ENCODE results near the gene MGLL. TPM values are rescaled to one million over a fixed set of nuclear protein-coding genes. Genes with fewer than 3 reads are reported as not detected.

The MGLL gene
- total and polyA plus RNA-seq, 2 donors (not counting 1 experiment from before 2014, with no cell fraction given) = 1.7 to 6.9 TPM

- Mint-ChIP-seq H3K27ac (peak overlapping the region; percentile 23), H3K4me3 (peak overlapping the region; percentile 32), H3K9me3 (ENCODE audit: insufficient read depth) (no peaks in the 10 kb centered on the region), H3K27me3 (no peaks in the 10 kb centered on the region), H3K4me1 (peaks cover 42% of the 10 kb centered on the region)
- Histone ChIP-seq H3K27ac (ENCODE audit: low read length in 2 of 2) (no peak overlapping the region), H2AFZ (ENCODE audit: insufficient read depth, low read depth, low read length, poor library complexity, severe bottlenecking) (no peak overlapping the region), H3K9ac (ENCODE audit: low read length) (no peak overlapping the region), H3K79me2 (ENCODE audit: control insufficient read depth, insufficient read depth, low read length) (no peaks in the 10 kb centered on the region), H3K4me1 (ENCODE audit: control insufficient read depth in 2 of 2, insufficient read depth in 2 of 2, low read length in 2 of 2) (peaks cover 16 to 25% of the 10 kb centered on the region in 2 donors), H3K36me3 (replicated peaks in 1 of 2; ENCODE audit: control extremely low read depth in 1 of 2, control insufficient read depth in 1 of 2, extremely low read depth in 1 of 2, insufficient read depth in 2 of 2, low read length in 1 of 2) (no peaks in the 10 kb centered on the region), H3K4me3 (ENCODE audit: control extremely low read depth in 1 of 5, extremely low read depth in 1 of 5, insufficient read depth in 1 of 5, low read depth in 2 of 5, low read length in 4 of 5) (no peak overlapping the region), H3K27me3 (replicated peaks in 1 of 4; ENCODE audit: control extremely low read depth in 1 of 4, control insufficient read depth in 3 of 4, insufficient read depth in 4 of 4, low read length in 3 of 4) (no peaks in the 10 kb centered on the region), H3K9me3 (ENCODE audit: control extremely low read depth in 1 of 3, control insufficient read depth in 2 of 3, insufficient read depth in 1 of 3, low read length in 2 of 3) (no peaks in the 10 kb centered on the region), H3K4me2 (replicated peaks; ENCODE audit: low read depth, low read length, poor library complexity, severe bottlenecking) (no peak overlapping the region), H4K20me1 (ENCODE audit: control insufficient read depth, insufficient read depth, low read length, poor library complexity, severe bottlenecking) (no peaks in the 10 kb centered on the region)
- no peak for TF ChIP-seq CTCF (IDR thresholded peaks at IDR 0.05)
- no peak for TF ChIP-seq EZH2 (IDR thresholded peaks at IDR 0.05; ENCODE audit: borderline replicate concordance, insufficient read depth, low read depth, low read length, poor library complexity, severe bottlenecking)
- CTCF ChIA-PET = interaction anchor here (0.7 to 1.4 kb wide), 4 partner anchors 35 to 173 kb away, joined by 3 read pairs; no protein-coding TSS in a partner anchor
- DNase-seq (no peak), ATAC-seq (ENCODE audit: low read depth) (no peak)
- POLR2A ChIA-PET = interaction anchor here (0.6 kb wide), 1 partner anchor 13 kb away, joined by 3 read pairs; no protein-coding TSS in a partner anchor
- WGBS (ENCODE audit: insufficient coverage) = no CpG with 5 or more reads among the region's 3 CpGs
- intact Hi-C loops (cut with micrococcal nuclease) = no loop called here
Measured at GRCh38 chr3:127749361-127749760, 73.0 kb downstream of the MGLL start.

GRCh38 chr3:127748754-127749327 is 73.5 kb downstream of the MGLL start:
- H3K27me3 Mint-ChIP-seq = no peaks in the 10 kb centered on the region
- H3K9me3 Mint-ChIP-seq (ENCODE audit: insufficient read depth) = no peaks in the 10 kb centered on the region
- H3K27me3 ChIP-seq (replicated peaks in 1 of 4; ENCODE audit: control extremely low read depth in 1 of 4, control insufficient read depth in 3 of 4, insufficient read depth in 4 of 4, low read length in 3 of 4) = no peaks in the 10 kb centered on the region
- peaks cover 37% of the 10 kb centered on the region for H3K4me1 Mint-ChIP-seq
- H4K20me1 ChIP-seq (ENCODE audit: control insufficient read depth, insufficient read depth, low read length, poor library complexity, severe bottlenecking) = no peaks in the 10 kb centered on the region
- no peak overlapping the region for H3K27ac ChIP-seq (ENCODE audit: low read length in 2 of 2)
- H3K4me3 Mint-ChIP-seq = no peak overlapping the region
- no peak overlapping the region for H2AFZ ChIP-seq (ENCODE audit: insufficient read depth, low read depth, low read length, poor library complexity, severe bottlenecking)
- no peak overlapping the region for H3K4me3 ChIP-seq (ENCODE audit: control extremely low read depth in 1 of 5, extremely low read depth in 1 of 5, insufficient read depth in 1 of 5, low read depth in 2 of 5, low read length in 4 of 5)
- H3K36me3 ChIP-seq (replicated peaks in 1 of 2; ENCODE audit: control extremely low read depth in 1 of 2, control insufficient read depth in 1 of 2, extremely low read depth in 1 of 2, insufficient read depth in 2 of 2, low read length in 1 of 2) = no peaks in the 10 kb centered on the region
- ATAC-seq (ENCODE audit: low read depth) (no peak), DNase-seq (no peak)
- no peak overlapping the region for H3K9ac ChIP-seq (ENCODE audit: low read length)
- H3K4me2 ChIP-seq (replicated peaks; ENCODE audit: low read depth, low read length, poor library complexity, severe bottlenecking) = no peak overlapping the region
- intact Hi-C loops (cut with micrococcal nuclease) = no loop called here
- CTCF ChIA-PET = interaction anchor here (1.2 to 1.4 kb wide), 2 partner anchors 13 to 54 kb away, joined by 3 read pairs; no protein-coding TSS in a partner anchor
- POLR2A ChIA-PET = no interaction called here
- no peak for TF ChIP-seq EZH2 (IDR thresholded peaks at IDR 0.05; ENCODE audit: borderline replicate concordance, insufficient read depth, low read depth, low read length, poor library complexity, severe bottlenecking)
- TF ChIP-seq CTCF (IDR thresholded peaks at IDR 0.05) = no peak
- no peak overlapping the region for H3K27ac Mint-ChIP-seq
- no peaks in the 10 kb centered on the region for H3K79me2 ChIP-seq (ENCODE audit: control insufficient read depth, insufficient read depth, low read length)
- no peaks in the 10 kb centered on the region for H3K9me3 ChIP-seq (ENCODE audit: control extremely low read depth in 1 of 3, control insufficient read depth in 2 of 3, insufficient read depth in 1 of 3, low read length in 2 of 3)
- H3K4me1 ChIP-seq (ENCODE audit: control insufficient read depth in 2 of 2, insufficient read depth in 2 of 2, low read length in 2 of 2) = peaks cover 11 to 20% of the 10 kb centered on the region in 2 donors
- 95% methylated on average over 5 of the region's 9 CpGs for WGBS (ENCODE audit: insufficient coverage)
